Measurements from ENCODE around the gene LCLAT1. TPM values are rescaled to one million over a fixed set of nuclear protein-coding genes. Genes with fewer than 3 reads are reported as not detected.

The LCLAT1 gene
- total RNA-seq, 1 experiment from 2014 or later = 32.9 TPM

GRCh38 chr2:30666266-30666874 is 219.3 kb downstream of the LCLAT1 start:
- Histone ChIP-seq H2AFZ (ENCODE audit: low read length) (no peak overlapping the region), H3K9ac (ENCODE audit: extremely low read depth, insufficient read length, low read length) (no peak overlapping the region), H2BK15ac (ENCODE audit: low read depth, low read length) (no peak overlapping the region), H2BK5ac (ENCODE audit: insufficient read length, low read length) (no peak overlapping the region), H2BK120ac (ENCODE audit: low read depth, low read length, poor library complexity, severe bottlenecking) (no peak overlapping the region), H2BK20ac (ENCODE audit: low read depth, low read length, poor library complexity, severe bottlenecking) (no peak overlapping the region), H3K4me1 (ENCODE audit: insufficient read depth, low read length) (no peaks in the 10 kb centered on the region), H3K4me2 (ENCODE audit: insufficient read depth, insufficient read length, low read length) (no peak overlapping the region), H4K5ac (ENCODE audit: insufficient read length, low read depth, low read length) (no peak overlapping the region), H4K20me1 (ENCODE audit: control insufficient read depth, insufficient read depth, insufficient read length) (no peaks in the 10 kb centered on the region), H3K9me3 (ENCODE audit: control insufficient read depth, low read depth, low read length) (no peaks in the 10 kb centered on the region), H3K56ac (ENCODE audit: insufficient read length, low read depth, low read length) (no peak overlapping the region), H4K91ac (ENCODE audit: insufficient read length, low read depth, low read length) (no peak overlapping the region), H3K23ac (ENCODE audit: insufficient read length, low read depth, low read length) (no peak overlapping the region), H3K79me1 (ENCODE audit: insufficient read depth, low read depth, low read length, poor library complexity, severe bottlenecking) (no peaks in the 10 kb centered on the region), H3K23me2 (ENCODE audit: insufficient read length, low read depth, low read length, poor library complexity, severe bottlenecking) (no peaks in the 10 kb centered on the region), H3K18ac (ENCODE audit: insufficient read length, low read depth, low read length) (peak overlapping the region; percentile 66), H3K27ac (ENCODE audit: insufficient read length, low read depth, low read length) (no peak overlapping the region), H3T11ph (ENCODE audit: low read length) (no peak overlapping the region), H4K8ac (replicated peaks; ENCODE audit: insufficient read length, low read depth, low read length) (no peak overlapping the region), H2AK5ac (ENCODE audit: insufficient read length, low read length) (no peak overlapping the region), H3K4ac (ENCODE audit: low read depth, low read length) (no peak overlapping the region), H3K79me2 (ENCODE audit: insufficient read depth, low read length) (no peaks in the 10 kb centered on the region), H3K27me3 (ENCODE audit: insufficient read depth, low read length) (no peaks in the 10 kb centered on the region), H3K14ac (ENCODE audit: insufficient read depth, low read length) (no peak overlapping the region), H2BK12ac (ENCODE audit: insufficient read length, low read depth, low read length) (no peak overlapping the region)
- H3K4me1 Mint-ChIP-seq = no peaks in the 10 kb centered on the region; a peak in 2 of 4 replicates
- no CpG with 5 or more reads among the region's 4 CpGs for WGBS (ENCODE audit: extremely low coverage, insufficient read length, low lambda C conversion rate)
- H3K27me3 Mint-ChIP-seq (ENCODE audit: low read depth) = no peaks in the 10 kb centered on the region; the same call in 1 of the 2 replicates
- H3K9me3 Mint-ChIP-seq = peaks cover 27 to 34% of the 10 kb centered on the region in 2 experiments
- no peak overlapping the region for H3K4me3 Mint-ChIP-seq
- peak; percentile 21 for DNase-seq
- no peak overlapping the region; a peak in 1 of 7 replicates for H3K27ac Mint-ChIP-seq
- H3K36me3 Mint-ChIP-seq (ENCODE audit: insufficient read depth in 1 of 3, low read depth in 3 of 3) = peaks cover 11 to 40% (median 23%) of the 10 kb centered on the region in 3 experiments; a peak in 6 of 7 replicates
- TF ChIP-seq, protein P1, sequence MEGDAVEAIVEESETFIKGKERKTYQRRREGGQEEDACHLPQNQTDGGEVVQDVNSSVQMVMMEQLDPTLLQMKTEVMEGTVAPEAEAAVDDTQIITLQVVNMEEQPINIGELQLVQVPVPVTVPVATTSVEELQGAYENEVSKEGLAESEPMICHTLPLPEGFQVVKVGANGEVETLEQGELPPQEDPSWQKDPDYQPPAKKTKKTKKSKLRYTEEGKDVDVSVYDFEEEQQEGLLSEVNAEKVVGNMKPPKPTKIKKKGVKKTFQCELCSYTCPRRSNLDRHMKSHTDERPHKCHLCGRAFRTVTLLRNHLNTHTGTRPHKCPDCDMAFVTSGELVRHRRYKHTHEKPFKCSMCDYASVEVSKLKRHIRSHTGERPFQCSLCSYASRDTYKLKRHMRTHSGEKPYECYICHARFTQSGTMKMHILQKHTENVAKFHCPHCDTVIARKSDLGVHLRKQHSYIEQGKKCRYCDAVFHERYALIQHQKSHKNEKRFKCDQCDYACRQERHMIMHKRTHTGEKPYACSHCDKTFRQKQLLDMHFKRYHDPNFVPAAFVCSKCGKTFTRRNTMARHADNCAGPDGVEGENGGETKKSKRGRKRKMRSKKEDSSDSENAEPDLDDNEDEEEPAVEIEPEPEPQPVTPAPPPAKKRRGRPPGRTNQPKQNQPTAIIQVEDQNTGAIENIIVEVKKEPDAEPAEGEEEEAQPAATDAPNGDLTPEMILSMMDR (conservative IDR thresholded peaks at IDR 0.05) = no peak

Measured in H9 (cell line).